ENCODE results near the gene MST1.

The MST1 gene

GRCh38 chr3:49673715-49674496 is 15.4 kb downstream of the MST1 start, which contains the start of gene APEH:
Gene APEH (plus strand): TSS chr3:49674351. CDS start chr3:49674402, 51 bp downstream.
- no peak for DNase-seq

GRCh38 chr3:49673121-49673714 is 16.1 kb downstream of the MST1 start:
- DNase-seq: no peak

- DNase-seq: no peak
These were observed 17.7 kb downstream of the MST1 start for GRCh38 chr3:49671291-49672288.

DNA sequence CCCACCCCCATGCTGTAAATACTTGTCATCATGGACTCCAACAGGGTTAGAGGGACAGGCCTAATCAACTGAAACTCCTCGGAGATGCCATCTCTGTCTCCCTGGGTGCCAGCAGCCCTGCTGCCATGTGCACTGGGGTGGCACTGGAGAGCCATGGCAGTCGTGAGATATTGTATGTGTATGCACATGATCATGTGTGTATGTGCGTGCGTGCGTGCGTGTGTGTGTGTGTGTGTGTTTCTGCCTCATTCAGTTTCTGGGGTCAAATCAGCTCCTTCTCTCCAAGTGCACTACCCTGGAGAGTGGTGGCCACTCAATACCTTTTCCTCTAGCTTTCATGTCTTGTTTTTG is 18.4 kb downstream of the MST1 start:
- DNase-seq: no peak

- no peak for DNase-seq
These were observed 19.9 kb downstream of the MST1 start for GRCh38 chr3:49669352-49669751.

DNA sequence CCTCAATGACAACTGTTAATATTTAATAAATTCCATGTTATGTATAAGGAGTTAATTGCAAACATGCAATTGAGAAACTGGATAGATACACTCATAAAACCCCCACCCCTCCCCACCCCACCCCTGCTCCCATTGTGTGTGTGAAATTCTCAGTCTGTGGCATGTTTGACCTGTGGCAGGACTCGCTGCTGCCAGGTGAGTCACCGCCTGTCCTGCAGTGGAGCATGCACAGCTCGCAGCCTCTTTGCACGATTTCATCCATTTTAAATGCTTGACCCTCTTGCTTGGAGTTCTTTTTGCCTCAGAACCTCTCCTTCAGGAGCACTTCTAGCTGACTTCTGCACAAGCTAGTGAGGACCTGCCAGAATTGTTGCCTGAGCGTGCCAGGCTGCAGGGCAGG is 20.4 kb downstream of the MST1 start:
- no peak for DNase-seq

DNA sequence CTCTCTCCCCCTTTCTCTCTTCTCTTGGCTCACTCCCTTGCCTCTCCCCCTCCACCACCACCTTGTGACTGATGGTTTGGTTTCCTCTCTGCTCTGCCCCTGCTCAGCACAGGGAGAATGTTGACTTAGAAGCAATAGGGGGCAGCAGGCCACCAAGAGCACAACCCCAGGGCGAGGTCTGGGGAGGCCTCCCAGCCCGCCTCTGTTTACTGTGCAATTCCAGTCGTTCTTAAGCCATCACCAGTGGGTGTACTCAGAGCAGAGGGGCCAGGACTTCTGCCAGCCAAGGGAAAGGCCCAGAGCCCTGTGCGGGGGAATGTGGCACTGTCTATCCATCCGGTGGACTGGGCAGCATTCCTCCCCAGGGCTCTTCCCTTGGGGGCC is 20.9 kb downstream of the MST1 start:
- no peak for DNase-seq

DNA sequence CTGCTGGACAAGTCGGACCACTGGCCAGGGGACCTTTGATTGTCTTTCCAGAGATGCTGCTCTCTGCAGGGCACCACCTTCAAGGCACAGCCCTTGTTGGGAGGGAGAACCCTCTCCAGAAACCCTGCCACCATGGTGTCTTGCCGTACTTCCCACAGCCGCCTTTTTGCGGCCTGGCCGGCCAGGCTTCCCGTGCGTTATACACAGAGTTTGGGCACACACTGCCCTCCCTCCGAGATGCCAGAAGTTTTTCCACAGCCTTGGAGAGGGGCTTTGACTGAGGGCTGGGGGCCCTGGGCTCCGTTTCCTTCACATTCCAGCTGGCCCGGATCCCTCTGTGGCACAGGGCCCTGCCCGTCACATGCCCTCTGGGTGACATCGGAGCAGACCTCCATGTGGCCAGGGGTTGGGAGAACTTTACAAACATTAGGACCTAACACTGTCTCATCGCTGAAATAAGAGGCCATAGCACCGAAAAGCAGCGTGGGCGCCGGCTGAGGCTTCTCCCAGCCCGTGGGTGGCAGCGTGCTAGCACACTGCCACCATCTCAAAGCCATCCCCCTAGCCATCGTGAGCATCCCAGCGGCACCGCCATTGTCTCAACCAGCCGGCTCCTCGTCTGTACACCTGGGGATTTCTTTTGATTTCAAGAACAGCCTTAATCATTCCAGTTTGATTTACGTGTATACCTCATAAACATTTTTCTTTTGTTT is 21.4 kb downstream of the MST1 start:
- DNase-seq: no peak

DNA sequence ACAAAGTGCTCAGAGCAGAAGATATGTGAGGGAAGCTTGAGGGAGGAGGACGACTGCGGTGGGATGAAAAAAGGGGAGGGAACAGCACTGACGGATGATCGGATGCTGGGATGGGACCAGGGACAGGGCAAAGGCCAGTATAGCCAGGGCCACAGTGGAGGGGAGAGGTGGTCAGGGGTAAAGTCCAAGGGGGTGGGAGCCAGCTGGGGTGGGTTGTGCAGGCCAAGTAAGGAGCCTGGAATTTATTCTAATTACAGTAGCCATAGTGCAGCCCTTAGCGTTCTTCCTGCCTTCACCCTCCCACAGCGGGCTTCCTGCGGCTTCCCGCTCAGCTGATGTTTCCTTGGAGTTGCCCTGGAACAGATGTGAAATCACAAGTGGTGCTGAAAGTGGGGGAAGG is 22.7 kb downstream of the MST1 start:
- no peak for DNase-seq

DNA sequence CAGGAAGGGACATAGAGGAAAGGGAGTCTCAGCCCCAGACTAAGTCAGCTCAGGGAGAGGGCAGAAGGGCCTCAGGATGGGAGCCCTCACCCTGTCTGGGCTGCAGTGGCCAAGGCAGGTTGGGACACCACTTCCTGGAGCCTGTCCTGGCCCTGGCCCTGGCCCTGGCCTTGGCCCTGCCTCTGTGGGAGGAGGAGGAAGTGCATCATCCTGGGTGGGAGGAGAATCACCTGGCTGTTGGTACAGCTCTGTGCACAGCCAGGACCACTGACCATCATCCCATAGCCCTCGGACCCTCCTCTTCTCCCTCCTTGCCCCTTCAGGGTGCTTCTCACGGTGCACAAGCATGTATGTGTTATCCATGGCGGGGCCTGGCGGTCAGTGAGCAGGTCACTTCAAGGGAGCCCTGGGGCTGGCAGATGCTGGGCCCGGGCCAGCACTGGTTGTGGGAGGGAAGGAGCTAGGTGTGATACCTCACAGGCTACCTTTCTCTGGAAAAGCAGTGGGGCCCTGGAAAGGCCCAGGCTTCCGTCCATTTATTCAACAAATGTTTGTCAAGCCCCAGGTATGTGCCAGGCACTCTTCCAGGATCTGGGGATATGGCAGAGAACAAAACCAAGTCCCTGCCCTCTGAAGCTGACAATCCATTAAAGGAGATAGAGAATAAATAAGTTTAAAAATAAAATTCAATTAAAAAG is 23.3 kb downstream of the MST1 start:
- no peak for DNase-seq

GRCh38 chr3:49664300-49664699 is 25.0 kb downstream of the MST1 start:
- DNase-seq: no peak

DNA sequence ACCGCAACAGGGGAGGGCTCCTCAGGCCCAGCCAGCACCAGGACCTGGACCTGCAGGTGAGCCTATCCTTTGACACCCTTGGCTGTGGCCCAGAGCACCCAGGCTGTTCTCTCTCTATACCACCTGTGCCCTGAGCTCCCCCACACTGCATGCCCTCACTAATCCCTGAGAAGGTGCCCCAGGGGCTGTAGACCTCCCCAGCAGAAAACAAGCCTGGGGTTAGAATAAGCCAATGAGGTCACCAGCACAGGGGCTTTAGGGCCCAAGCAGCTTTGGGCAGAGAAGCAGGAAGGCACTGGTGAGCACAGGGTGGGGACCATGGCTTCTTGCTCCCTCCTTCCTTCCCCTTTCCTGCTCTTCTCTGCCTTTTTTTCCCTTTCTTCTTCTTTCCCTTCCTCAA is 25.4 kb downstream of the MST1 start:
- DNase-seq: no peak

DNA sequence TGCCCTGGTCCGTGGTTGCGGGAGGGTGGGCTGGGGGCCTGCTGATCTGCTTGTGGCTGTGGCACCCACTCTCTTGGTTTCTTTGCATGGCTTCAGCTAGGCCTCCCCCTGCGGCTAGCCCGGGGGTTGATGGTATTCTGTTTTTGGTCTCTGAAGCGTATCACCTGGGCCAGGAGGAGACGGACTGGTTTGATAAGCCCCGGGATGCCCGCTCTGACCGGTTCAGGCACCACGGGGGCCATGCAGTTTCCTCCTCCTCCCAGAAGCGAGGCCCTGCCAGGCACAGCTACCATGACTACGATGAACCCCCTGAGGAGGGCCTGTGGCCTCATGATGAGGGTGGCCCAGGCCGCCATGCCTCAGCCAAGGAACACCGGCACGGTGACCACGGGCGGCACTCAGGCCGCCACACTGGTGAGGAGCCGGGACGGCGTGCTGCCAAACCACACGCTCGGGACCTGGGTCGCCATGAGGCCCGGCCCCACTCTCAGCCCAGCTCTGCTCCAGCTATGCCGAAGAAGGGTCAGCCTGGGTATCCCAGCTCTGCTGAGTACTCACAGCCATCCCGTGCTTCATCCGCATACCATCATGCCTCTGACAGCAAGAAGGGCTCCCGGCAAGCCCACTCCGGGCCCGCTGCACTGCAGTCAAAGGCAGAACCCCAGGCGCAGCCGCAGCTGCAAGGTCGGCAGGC is 26.4 kb downstream of the MST1 start:
- DNase-seq: no peak

GRCh38 chr3:49662021-49662420 is 27.3 kb downstream of the MST1 start:
- no peak for DNase-seq

- DNase-seq: no peak
These were observed 28.0 kb downstream of the MST1 start for GRCh38 chr3:49661281-49661680.

- no peak for DNase-seq
These were observed 29.5 kb downstream of the MST1 start for GRCh38 chr3:49659756-49660155.

GRCh38 chr3:49658711-49659110 is 30.6 kb downstream of the MST1 start:
- DNase-seq: no peak

- DNase-seq: no peak
These were observed 31.9 kb downstream of the MST1 start for GRCh38 chr3:49657208-49657915.

GRCh38 chr3:49656541-49657112 is 32.6 kb downstream of the MST1 start:
- DNase-seq: no peak

- DNase-seq: no peak
These were observed 33.5 kb downstream of the MST1 start for GRCh38 chr3:49655731-49656285.
